NCI-H2196 (cell line): ENCODE results near the gene LRRC27.

Source experiments
- DNase-seq: peaks from one replicate; lab custom pipeline; 2025; ENCODE audit not compliant: unreplicated experiment; lab: John Stamatoyannopoulos, UW

LRRC27 gene

GRCh38 chr10:132422903-132423825 lies 91.2 kb downstream of the LRRC27 start:
- DNase-seq: no peak

DNA sequence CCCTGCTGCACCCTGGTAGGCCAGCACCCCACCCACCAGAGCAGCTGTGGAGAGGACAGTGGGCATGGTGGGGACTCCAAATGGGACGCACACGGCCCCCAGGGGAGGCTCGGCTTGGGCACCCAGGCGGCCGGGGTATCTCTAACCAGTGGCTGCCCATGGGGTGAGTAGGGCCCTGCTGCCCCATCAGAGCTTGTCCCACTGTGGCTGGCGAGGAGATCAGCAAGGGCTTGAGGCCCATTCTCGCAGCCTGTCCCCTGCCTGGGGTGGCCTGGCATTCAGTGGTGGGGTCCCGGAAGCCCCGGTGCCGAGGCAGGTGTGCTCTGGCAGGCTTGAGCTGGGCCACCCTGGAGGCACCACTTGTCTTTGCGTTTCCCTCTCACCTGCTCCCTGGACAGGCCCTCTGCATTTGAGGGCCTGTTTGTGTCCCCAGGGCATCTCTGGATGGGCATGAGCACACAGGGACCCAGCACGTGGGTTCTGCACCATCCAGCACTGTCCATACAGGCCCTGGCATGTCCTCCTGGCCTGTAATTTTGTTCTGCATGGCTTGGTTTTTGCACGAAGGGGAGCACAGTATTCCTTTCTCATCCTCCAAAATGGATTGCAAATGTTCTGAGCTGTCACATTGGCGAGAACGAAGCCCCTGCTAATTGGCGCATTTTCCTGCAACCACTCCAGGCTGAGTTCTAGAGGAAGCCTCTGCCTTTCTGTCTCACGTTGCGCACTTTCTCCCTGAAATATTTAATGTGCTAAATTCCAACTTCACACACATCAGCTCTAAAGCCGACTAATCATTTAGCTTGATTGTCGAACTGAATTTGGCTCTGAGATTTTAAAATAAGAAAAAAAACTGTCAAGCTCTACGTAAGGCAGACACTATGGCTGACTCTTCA lies 92.2 kb downstream of the LRRC27 start:
- DNase-seq: no peak

DNA sequence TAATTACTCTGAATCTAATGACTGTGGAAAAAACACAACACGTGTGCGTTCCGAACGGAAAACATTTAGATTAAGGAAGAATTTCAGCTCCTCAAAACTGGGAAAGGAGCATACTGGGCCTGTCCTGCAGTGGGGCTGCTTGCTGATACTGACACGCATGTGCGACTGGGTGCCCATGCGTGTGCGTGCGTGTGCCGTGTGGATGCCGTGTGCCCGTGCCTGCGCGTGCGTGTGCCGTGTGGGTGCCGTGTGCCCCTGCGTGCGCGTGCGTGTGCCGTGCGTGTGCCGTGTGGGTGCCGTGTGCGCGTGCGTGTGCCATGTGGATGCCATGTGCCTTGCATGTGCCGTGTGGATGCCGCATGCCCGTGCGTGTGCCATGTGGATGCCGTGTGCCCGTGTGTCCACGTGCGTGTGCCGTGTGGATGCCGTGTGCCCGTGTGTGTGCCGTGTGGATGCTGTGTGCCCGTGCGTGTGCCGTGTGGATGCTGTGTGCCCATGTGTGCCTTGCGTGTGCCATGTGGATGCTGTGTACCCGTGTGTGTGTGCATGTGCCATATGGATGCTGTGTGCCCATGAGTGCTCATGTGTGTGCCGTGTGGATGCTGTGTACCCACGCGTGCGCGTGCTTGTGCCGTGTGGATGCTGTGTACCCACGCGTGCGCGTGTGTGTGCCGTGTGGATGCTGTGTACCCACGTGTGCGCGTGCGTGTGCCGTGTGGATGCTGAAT lies 93.2 kb downstream of the LRRC27 start:
- no peak for DNase-seq

DNA sequence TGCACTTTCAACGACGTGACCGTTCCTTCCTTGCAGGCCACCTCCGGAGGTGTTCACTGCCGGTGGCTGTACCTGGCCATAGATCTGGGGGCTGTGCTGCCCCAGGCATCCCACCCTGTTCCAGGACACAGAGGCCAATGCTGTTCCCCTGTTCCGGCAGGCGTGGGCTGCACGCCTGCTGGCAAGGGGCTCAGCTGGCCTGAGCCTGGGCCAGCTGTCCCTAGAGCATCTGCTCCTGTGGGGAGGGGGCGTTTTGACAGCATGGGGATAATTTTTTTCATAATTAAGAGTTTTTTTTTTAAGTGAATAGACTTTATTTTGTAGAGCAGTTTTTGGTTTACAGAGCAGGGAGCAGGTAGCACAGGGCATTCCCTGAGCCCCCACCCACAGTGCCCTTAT lies 93.8 kb downstream of the LRRC27 start:
- no peak for DNase-seq

GRCh38 chr10:132427006-132427771 lies 95.2 kb downstream of the LRRC27 start:
- DNase-seq: no peak

DNA sequence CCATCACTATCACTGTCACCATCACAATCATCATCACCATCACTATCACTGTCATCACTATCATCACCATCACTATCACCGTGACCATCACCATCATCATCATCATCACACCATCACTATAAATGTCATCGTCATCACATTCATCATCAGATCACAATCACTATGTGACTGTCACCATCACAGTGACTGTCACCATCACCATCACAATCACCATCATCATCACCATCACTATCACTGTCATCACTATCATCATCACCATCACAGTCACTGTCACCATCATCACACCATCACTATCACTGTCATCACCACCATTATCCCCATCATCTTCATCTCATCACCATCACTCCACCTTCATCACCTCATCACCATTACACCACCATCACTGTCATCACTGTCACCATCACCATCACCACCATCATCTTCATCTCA lies 96.0 kb downstream of the LRRC27 start:
- no peak for DNase-seq

DNA sequence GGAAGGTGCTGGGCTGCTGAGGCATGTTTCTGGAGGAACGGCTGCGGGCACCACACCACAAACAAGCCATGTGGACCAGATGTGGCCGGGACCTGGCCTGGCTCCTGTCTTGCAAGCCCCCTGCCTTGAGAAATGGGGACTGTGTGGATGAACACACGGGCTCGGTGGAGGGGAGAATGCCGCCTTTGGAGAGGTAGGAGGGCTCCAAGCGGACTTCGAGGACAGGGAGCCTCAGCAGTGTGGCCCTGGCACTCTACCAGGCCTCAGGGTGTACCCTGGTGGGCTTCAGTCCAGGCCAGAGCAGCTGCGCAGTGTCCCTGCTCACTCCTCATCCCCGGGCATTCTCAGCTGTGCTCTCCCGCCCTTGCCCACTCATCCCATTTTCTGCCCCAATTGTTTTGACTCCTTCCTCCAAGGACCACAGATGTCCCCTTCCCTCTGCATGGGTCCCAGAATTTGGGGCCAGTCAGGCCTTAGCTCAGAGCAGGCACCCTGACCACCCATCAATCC lies 96.5 kb downstream of the LRRC27 start:
- no peak for DNase-seq
